Natural killer cell treated with Interleukin-12 subunit alpha and Interleukin-12 subunit beta and Interleukin-15 and Interleukin-18, amount 100 ng/mL, for 72 hours (primary cell): ENCODE data around the gene THEM4. TPM values are rescaled to one million over a fixed set of nuclear protein-coding genes. Genes with fewer than 3 reads are reported as not detected.
"Not testable (repeated sequence)": the region's sequence is repeated elsewhere in the genome, so short reads cannot be mapped to it uniquely, and the experiment has no call there.

Experiments
- ATAC-seq, 2 donors: fragments of 150-1000 bp; cut with Tn5 transposase in 1 of 2; sonication (Bioruptor Pico), chemical (Tn5 transposase) in 1 of 2; 2 replicates each; pipeline ENCODE4 v1.10.0; 2021
- DNase-seq: peaks from one replicate; pipeline ENCODE4 v3.0.0; 2022; ENCODE audit warnings: low spot score
- H3K27ac Mint-ChIP-seq, 2 donors: 1 replicate in 1 of 2; 2 replicates in 1 of 2; pipeline ENCODE4 v1.8.0; 2022; ENCODE audit warnings: mixed read lengths in 2 of 2, mild to moderate bottlenecking in 1 of 2, moderate library complexity in 1 of 2
- H3K27me3 Mint-ChIP-seq, 2 donors: 1 replicate in 1 of 2; 2 replicates in 1 of 2; pipeline ENCODE4 v1.8.0; 2022; ENCODE audit warnings: mixed read lengths in 2 of 2
- H3K36me3 Mint-ChIP-seq: one replicate; pipeline ENCODE4 v1.8.0; 2022; ENCODE audit warnings: mixed read lengths
- H3K4me1 Mint-ChIP-seq, 2 donors: 1 replicate in 1 of 2; 2 replicates in 1 of 2; pipeline ENCODE4 v1.8.0; 2022; ENCODE audit warnings: low read depth in 2 of 2, mixed read lengths in 2 of 2, mild to moderate bottlenecking in 1 of 2
- H3K4me3 Mint-ChIP-seq: one replicate; pipeline ENCODE4 v1.8.0; 2022; ENCODE audit warnings: mixed read lengths
- H3K9me3 Mint-ChIP-seq: 2 replicates; pipeline ENCODE4 v1.8.0; 2022; ENCODE audit warnings: mixed read lengths
- total RNA-seq, 2 donors: library from RNA; stranded (reverse); gene quantifications; one replicate each; pipeline ENCODE4 v1.2.3, GENCODE V29; 2022

THEM4 gene
- total RNA-seq, 2 donors from 2014 or later = 17.0 to 19.6 TPM

GRCh38 chr1:151897991-151898431 lies 11.3 kb downstream of the THEM4 start:
- Mint-ChIP-seq H3K27me3 (no peaks in the 10 kb centered on the region), H3K27ac (no peak overlapping the region), H3K4me3 (no peak overlapping the region), H3K9me3 (peaks cover 9% of the 10 kb centered on the region), H3K4me1 (peaks cover 18 to 20% of the 10 kb centered on the region in 2 donors), H3K36me3 (peaks cover 40% of the 10 kb centered on the region)
- DNase-seq (no peak), ATAC-seq (no peak)

DNA sequence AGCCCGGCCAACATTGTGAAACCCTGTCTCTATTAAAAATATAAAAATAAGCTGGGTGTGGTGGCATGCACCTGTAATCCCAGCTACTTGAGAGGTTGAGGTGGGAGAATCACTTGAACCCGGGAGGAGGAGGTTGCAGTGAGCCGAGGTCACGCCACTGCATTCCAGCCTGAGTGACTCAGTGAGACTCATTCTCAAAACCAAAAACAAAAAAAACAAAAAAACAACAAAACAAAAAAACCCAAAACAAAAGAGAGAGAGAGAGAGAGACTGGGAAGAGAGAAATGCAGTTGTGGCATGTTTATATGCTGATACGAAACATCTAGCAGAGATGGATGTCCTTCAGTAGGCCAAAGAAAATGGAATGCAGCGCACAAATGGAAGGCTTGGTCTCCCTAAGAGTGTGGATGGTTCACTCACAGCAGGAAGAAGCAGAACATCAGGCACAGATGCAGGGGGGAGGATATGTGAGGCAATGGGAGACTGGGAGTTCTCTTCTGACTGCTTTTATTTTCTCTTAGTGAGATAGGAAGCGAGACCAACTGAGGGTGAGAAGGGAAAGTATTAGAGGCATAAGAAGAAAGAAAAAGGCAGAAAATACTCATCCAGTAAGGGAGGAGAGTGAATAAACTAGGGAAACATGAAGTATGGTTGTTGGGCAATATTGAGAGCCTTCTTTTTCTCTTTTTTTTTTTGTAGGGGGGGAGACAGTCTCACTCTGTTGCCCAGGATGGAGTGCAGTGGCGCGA lies 16.0 kb downstream of the THEM4 start:
- Mint-ChIP-seq H3K4me1 (peaks cover under 1 to 18% of the 10 kb centered on the region in 2 donors), H3K4me3 (no peak overlapping the region), H3K27ac (no peak overlapping the region), H3K36me3 (peaks cover 26% of the 10 kb centered on the region), H3K9me3 (no peaks in the 10 kb centered on the region), H3K27me3 (no peaks in the 10 kb centered on the region)
- DNase-seq (no peak), ATAC-seq (no peak)

DNA sequence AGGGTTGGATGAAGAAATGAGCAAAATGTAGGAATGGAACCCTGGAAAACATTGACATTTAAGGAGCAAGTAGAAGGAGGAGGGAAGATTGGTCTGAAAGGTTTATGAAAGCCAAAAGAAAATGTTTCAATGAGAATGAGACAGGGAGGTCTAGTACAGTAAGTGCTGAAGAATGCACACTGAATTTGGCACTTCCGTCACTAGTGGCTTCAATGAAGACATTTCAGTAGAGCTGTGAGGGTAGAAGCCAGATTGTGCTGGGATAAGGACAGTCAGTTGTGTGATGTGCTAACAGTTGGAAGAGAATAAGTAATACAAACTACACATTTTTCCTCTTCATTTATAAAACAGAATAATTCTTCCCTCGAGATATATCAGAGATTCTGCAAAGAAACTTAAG lies 17.1 kb downstream of the THEM4 start:
- no peaks in the 10 kb centered on the region for H3K27me3 Mint-ChIP-seq
- no peak for ATAC-seq
- peaks cover 32% of the 10 kb centered on the region for H3K36me3 Mint-ChIP-seq
- no peak overlapping the region for H3K4me3 Mint-ChIP-seq
- DNase-seq = no peak
- peak overlapping the region in 1 of 2 donors; percentile 50 for H3K27ac Mint-ChIP-seq
- no peaks in the 10 kb centered on the region for H3K9me3 Mint-ChIP-seq
- peaks cover 0 to 17% of the 10 kb centered on the region in 2 donors for H3K4me1 Mint-ChIP-seq

- Mint-ChIP-seq H3K4me1 (peaks cover 0 to 14% of the 10 kb centered on the region in 2 donors), H3K27me3 (no peaks in the 10 kb centered on the region), H3K9me3 (no peaks in the 10 kb centered on the region), H3K4me3 (no peak overlapping the region), H3K36me3 (peaks cover 32% of the 10 kb centered on the region), H3K27ac (peak overlapping the region in 1 of 2 donors; percentile 50)
- ATAC-seq = no peak
- DNase-seq = no peak
Measured at GRCh38 chr1:151891512-151891911, 17.8 kb downstream of the THEM4 start.

- Mint-ChIP-seq H3K27ac (no peak overlapping the region), H3K27me3 (no peaks in the 10 kb centered on the region), H3K4me1 (peaks cover 0 to 14% of the 10 kb centered on the region in 2 donors), H3K9me3 (no peaks in the 10 kb centered on the region), H3K4me3 (no peak overlapping the region), H3K36me3 (peaks cover 32% of the 10 kb centered on the region)
- DNase-seq = no peak
- no peak for ATAC-seq
Measured at GRCh38 chr1:151888972-151889570, 20.2 kb downstream of the THEM4 start.

DNA sequence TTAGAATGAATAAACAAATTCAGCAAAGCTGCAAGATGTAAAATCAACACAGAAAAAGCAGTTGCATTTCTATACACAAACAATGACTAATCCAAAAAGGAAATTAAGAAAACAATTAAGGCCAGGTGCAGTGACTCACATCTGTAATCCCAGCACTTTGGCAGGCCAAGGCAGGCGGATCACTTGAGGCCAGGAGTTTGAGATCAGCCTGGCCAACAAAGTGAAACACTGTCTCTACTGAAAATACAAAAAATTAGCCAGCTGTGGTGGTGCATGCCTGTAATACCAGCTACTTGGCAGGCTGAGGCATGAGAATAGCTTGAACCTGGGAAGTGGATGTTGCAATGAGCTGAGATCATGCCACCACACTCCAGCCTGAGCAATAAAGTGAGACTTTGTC lies 22.3 kb downstream of the THEM4 start:
- Mint-ChIP-seq H3K36me3 (peaks cover 24% of the 10 kb centered on the region), H3K27ac (no peak overlapping the region), H3K9me3 (no peaks in the 10 kb centered on the region), H3K4me3 (no peak overlapping the region), H3K27me3 (no peaks in the 10 kb centered on the region), H3K4me1 (peaks cover 0 to 6% of the 10 kb centered on the region in 2 donors)
- no peak for DNase-seq
- ATAC-seq = no peak

GRCh38 chr1:151885479-151885878 lies 23.8 kb downstream of the THEM4 start:
- Mint-ChIP-seq H3K36me3 (peaks cover 11% of the 10 kb centered on the region), H3K4me3 (no peak overlapping the region), H3K27me3 (no peaks in the 10 kb centered on the region), H3K4me1 (no peaks in the 10 kb centered on the region), H3K9me3 (no peaks in the 10 kb centered on the region), H3K27ac (no peak overlapping the region)
- ATAC-seq = no peak
- no peak for DNase-seq

GRCh38 chr1:151884879-151885278 lies 24.4 kb downstream of the THEM4 start:
- not testable (repeated sequence) for DNase-seq, ATAC-seq, H3K27ac Mint-ChIP-seq, H3K27me3 Mint-ChIP-seq, H3K9me3 Mint-ChIP-seq, H3K4me3 Mint-ChIP-seq, H3K4me1 Mint-ChIP-seq
- H3K36me3 Mint-ChIP-seq = peaks cover 11% of the 10 kb centered on the region

DNA sequence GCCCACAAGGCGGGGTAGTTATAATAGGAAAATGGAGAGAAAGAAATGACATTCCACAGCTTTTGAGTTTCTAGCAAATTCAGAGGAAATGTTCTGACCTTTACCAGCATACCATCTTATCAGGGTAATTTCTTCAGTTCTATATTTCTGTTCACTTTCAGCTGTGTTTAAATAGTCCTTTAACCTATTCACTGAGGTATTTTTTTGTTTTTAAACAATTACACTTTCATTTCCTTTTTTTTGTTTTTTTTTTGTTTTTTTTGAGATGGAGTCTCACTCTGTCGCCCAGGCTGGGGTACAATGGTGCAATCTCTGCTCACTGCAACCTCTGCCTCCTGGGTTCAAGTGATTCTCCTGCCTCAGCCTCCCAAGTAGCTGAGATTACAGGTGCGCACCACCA lies 24.9 kb downstream of the THEM4 start:
- H3K4me3 Mint-ChIP-seq, ATAC-seq, H3K27me3 Mint-ChIP-seq, H3K9me3 Mint-ChIP-seq, H3K27ac Mint-ChIP-seq, H3K4me1 Mint-ChIP-seq, DNase-seq: not testable (repeated sequence)
- H3K36me3 Mint-ChIP-seq = peaks cover 11% of the 10 kb centered on the region

GRCh38 chr1:151883898-151884297 lies 25.4 kb downstream of the THEM4 start:
- not testable (repeated sequence) for ATAC-seq, H3K9me3 Mint-ChIP-seq, H3K4me1 Mint-ChIP-seq, DNase-seq, H3K27me3 Mint-ChIP-seq, H3K27ac Mint-ChIP-seq, H3K36me3 Mint-ChIP-seq, H3K4me3 Mint-ChIP-seq

DNA sequence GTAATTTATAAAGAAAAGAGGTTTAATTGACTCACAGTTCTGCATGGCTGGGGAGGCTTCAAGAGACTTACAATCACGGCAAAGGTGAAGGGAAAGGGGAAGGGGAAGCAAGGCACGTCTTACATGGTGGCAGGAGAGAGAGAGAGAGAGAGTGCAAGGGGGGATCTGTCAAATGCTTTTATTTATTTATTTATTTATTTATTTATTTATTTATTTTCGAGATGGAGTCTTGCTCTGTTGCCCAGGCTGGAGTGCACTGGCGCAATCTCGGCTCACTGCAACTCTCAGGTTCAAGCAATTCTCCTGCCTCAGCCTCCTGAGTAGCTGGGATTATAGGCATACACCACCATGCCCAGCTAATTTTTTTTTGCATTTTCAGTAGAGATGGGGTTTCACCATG lies 26.4 kb downstream of the THEM4 start:
- ATAC-seq, DNase-seq, H3K27ac Mint-ChIP-seq, H3K36me3 Mint-ChIP-seq, H3K27me3 Mint-ChIP-seq, H3K4me1 Mint-ChIP-seq, H3K4me3 Mint-ChIP-seq, H3K9me3 Mint-ChIP-seq: not testable (repeated sequence)

DNA sequence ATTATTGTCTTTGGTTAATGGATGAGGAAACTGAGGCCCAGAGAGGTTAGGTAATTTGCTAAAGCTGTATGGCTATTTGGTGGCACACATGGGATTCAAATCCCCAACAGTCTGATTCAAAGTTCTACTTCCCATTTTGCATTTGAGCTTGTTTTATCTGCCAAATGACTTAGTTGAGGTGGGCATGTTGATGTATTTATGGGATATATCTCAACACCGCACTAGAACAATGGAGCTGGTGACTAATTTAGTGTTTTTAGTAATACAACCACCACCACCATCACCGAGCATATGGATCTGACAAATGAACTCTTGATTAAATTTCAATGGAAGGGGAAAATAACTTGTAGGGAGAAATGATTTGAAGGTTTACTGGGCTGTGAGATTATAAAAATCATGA lies 26.8 kb downstream of the THEM4 start:
- no peaks in the 10 kb centered on the region for H3K9me3 Mint-ChIP-seq
- ATAC-seq = no peak
- no peaks in the 10 kb centered on the region for H3K27me3 Mint-ChIP-seq
- no peak overlapping the region for H3K4me3 Mint-ChIP-seq
- DNase-seq = no peak
- no peaks in the 10 kb centered on the region for H3K36me3 Mint-ChIP-seq
- no peaks in the 10 kb centered on the region for H3K4me1 Mint-ChIP-seq
- no peak overlapping the region for H3K27ac Mint-ChIP-seq

GRCh38 chr1:151881479-151881878 lies 27.8 kb downstream of the THEM4 start:
- Mint-ChIP-seq H3K27me3 (no peaks in the 10 kb centered on the region), H3K4me3 (no peak overlapping the region), H3K4me1 (no peaks in the 10 kb centered on the region), H3K36me3 (no peaks in the 10 kb centered on the region), H3K9me3 (no peaks in the 10 kb centered on the region), H3K27ac (no peak overlapping the region)
- ATAC-seq (no peak), DNase-seq (no peak)

- Mint-ChIP-seq H3K9me3 (no peaks in the 10 kb centered on the region), H3K36me3 (no peaks in the 10 kb centered on the region), H3K4me3 (no peak overlapping the region), H3K27ac (no peak overlapping the region), H3K27me3 (no peaks in the 10 kb centered on the region), H3K4me1 (no peaks in the 10 kb centered on the region)
- ATAC-seq (no peak), DNase-seq (no peak)
Measured at GRCh38 chr1:151875419-151876097, 33.8 kb downstream of the THEM4 start.
